Gastroesophageal sphincter (tissue), 4 donors: ENCODE data around the gene TAF10. TPM values are rescaled to one million over a fixed set of nuclear protein-coding genes. Genes with fewer than 3 reads are reported as not detected.

Experiments used
- ATAC-seq: fragments of 150-250 bp; one replicate; pipeline ENCODE4 v1.9.1; 2016; ENCODE audit warnings: mild to moderate bottlenecking, moderate library complexity
- H3K27ac ChIP-seq, 4 donors: fragments of 200-600 bp; sonication (generic) in 3 of 4; 1 replicate in 3 of 4; 2 replicates in 1 of 4; pipeline ENCODE4 v1.5.1; 2016 to 2019
- H3K27me3 ChIP-seq: fragments of 200-600 bp; sonication (generic); one replicate; pipeline ENCODE4 v1.5.1; 2019
- H3K36me3 ChIP-seq, 2 donors: fragments of 200-600 bp; sonication (generic); one replicate each; pipeline ENCODE4 v1.5.1; 2019; ENCODE audit warnings: control low read depth in 1 of 2
- H3K4me1 ChIP-seq, 3 donors: fragments of 200-600 bp; sonication (generic); 1 replicate in 2 of 3; 2 replicates in 1 of 3; pipeline ENCODE4 v1.5.1; 2016 to 2019; ENCODE audit warnings: control low read depth in 2 of 3
- H3K4me3 ChIP-seq, 2 donors: fragments of 200-600 bp; sonication (generic); one replicate each; pipeline ENCODE4 v1.5.1; 2019; ENCODE audit warnings: mild to moderate bottlenecking in 1 of 2, moderate library complexity in 1 of 2
- H3K9me3 ChIP-seq, 3 donors: fragments of 200-600 bp; sonication (generic); one replicate each; pipeline ENCODE4 v1.5.1; 2017 to 2019; ENCODE audit warnings: control low read depth in 2 of 3
- EP300 ChIP-seq: sonication (generic); formaldehyde crosslinking; IDR thresholded peaks from one replicate; pipeline ENCODE4 v1.6.1; 2017; ENCODE audit warnings: antibody characterized with exemption, mild to moderate bottlenecking
- POLR2A ChIP-seq, 2 donors: fragments of 450-650 bp; IDR thresholded peaks; one replicate each; pipeline ENCODE4 v1.6.1; 2017; ENCODE audit warnings: antibody characterized with exemption in 2 of 2, mild to moderate bottlenecking in 2 of 2, moderate library complexity in 1 of 2
- POLR2AphosphoS5 ChIP-seq: sonication (generic); formaldehyde crosslinking; IDR thresholded peaks from one replicate; pipeline ENCODE4 v1.6.1; 2017; ENCODE audit warnings: antibody characterized with exemption
- WGBS, 2 donors: methylation state at CpG; one replicate each; pipeline ENCODE4 v1.1.5; 2018; ENCODE audit warnings: low coverage in 1 of 2; 5-methylcytosine and 5-hydroxymethylcytosine counted together
- total RNA-seq, 4 donors: library from RNA; depleted of rRNA; stranded (reverse); fragments of >200 nt; gene quantifications; one replicate each; pipeline ENCODE4 v1.1.0, GENCODE V29; 2016
- TF ChIP-seq, protein P1 (sequence below), 4 experiments: fragments of 200-600 bp in 2 of 4; fragments of 450-650 bp in 2 of 4; sonication (generic) in 1 of 4; IDR thresholded peaks; one replicate each; pipeline ENCODE4 v1.5.1; 2017 to 2019; ENCODE audit warnings: antibody characterized with exemption in 4 of 4, mild to moderate bottlenecking in 2 of 4, moderate library complexity in 2 of 4

TAF10 gene
- total RNA-seq, result 10 to 100 TPM; 21.7 to 41.1 (median 35.4) TPM

DNA sequence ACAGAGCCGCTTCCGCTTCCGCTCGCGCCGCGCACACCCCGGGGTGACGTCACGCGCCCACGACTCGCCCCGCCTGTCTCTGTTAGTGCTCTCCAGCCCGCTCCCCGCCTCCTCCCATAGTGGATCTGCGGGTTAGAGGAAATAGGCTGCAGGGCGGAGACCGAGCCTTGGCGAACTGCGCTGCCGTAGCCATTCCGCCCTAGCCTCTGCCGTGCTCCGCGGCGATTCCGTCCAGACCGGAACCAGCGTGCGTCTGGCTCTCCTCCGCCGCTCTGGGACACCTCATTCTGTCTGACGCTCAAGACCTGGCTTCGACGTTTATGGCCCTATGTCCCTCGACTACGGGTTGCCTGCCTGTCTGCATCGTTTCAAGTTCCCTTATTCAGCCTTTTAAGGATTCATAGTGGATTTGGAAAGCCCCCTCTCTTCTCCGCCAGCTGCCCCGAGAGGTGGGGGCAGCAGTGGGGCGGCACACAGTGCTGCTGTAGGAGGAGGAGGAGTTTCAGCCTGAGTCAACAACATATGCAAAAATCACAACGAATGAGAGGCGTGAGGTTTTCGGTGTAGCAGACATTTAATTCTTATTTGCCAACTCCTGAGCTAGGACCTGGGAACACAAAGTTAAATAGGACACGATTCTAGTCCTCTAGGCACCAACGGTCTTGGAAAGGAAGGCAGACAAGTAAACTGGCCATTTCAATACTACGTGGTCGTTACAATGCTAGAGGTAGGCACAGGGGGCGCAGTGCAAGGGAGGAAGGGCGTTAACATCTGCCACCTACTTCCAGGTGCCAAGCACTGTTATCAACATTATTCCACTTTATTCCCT is at the start of gene TAF10:
TSS of gene TAF10 (minus strand) at position 4 of the 829 bp plus-strand sequence. CDS start 27 bp downstream, outside the sequence.
- Histone ChIP-seq H3K27ac (peak within 1 kb of the TSS; percentile 92 to 99 (median 98)), H3K4me1 (peaks cover 7 to 64% (median 26%) of the 10 kb centered on the region in 3 donors), H3K36me3 (peaks cover 4 to 68% of the 10 kb centered on the region in 2 donors), H3K27me3 (no peaks in the 10 kb centered on the region), H3K4me3 (peak within 1 kb of the TSS; percentile 63 to 88), H3K9me3 (no peaks in the 10 kb centered on the region)
- TF ChIP-seq POLR2A (IDR thresholded peaks at IDR 0.05) (peak; percentile 94 to 95), POLR2AphosphoS5 (peak; percentile 99), EP300 (no peak)
- TF ChIP-seq, protein P1, sequence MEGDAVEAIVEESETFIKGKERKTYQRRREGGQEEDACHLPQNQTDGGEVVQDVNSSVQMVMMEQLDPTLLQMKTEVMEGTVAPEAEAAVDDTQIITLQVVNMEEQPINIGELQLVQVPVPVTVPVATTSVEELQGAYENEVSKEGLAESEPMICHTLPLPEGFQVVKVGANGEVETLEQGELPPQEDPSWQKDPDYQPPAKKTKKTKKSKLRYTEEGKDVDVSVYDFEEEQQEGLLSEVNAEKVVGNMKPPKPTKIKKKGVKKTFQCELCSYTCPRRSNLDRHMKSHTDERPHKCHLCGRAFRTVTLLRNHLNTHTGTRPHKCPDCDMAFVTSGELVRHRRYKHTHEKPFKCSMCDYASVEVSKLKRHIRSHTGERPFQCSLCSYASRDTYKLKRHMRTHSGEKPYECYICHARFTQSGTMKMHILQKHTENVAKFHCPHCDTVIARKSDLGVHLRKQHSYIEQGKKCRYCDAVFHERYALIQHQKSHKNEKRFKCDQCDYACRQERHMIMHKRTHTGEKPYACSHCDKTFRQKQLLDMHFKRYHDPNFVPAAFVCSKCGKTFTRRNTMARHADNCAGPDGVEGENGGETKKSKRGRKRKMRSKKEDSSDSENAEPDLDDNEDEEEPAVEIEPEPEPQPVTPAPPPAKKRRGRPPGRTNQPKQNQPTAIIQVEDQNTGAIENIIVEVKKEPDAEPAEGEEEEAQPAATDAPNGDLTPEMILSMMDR (IDR thresholded peaks at IDR 0.05), result peak in 3 of 4 experiments; percentile 53 to 77 (median 58)
- peak; percentile 96 for ATAC-seq
- 0 to 1% methylated on average over 6 to 24 of the region's 51 CpGs for WGBS, 2 donors

DNA sequence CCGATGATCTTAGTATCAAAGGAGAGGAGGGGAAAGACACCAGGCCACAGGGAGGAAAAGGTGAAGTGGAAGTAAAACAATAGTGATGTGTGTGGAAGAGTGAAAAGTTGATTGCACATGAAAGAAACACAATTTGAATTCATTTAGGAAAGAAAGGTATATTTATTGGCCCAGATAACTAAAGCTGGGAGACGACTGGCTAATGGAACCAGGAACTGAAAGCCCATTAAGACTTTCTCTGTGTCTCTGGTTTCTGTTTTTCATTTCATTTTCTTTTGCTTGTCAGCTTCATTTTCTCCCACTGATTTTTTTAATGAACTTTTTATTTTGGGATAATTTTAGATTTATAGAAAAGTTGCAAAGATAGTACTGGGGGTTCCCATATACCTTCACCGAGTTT is 48.7 kb upstream of the TAF10 start:
- Histone ChIP-seq H3K4me3 (no peak overlapping the region), H3K27ac (no peak overlapping the region), H3K4me1 (peaks cover 0 to 23% (median 0%) of the 10 kb centered on the region in 3 donors), H3K27me3 (no peaks in the 10 kb centered on the region), H3K36me3 (no peaks in the 10 kb centered on the region), H3K9me3 (no peaks in the 10 kb centered on the region)
- TF ChIP-seq POLR2AphosphoS5 (no peak), POLR2A (IDR thresholded peaks at IDR 0.05) (no peak), EP300 (no peak)
- TF ChIP-seq, protein P1 (IDR thresholded peaks at IDR 0.05), result no peak
- 89 to 96% methylated on average over 3 of the region's 3 CpGs for WGBS, 2 donors
- no peak for ATAC-seq

DNA sequence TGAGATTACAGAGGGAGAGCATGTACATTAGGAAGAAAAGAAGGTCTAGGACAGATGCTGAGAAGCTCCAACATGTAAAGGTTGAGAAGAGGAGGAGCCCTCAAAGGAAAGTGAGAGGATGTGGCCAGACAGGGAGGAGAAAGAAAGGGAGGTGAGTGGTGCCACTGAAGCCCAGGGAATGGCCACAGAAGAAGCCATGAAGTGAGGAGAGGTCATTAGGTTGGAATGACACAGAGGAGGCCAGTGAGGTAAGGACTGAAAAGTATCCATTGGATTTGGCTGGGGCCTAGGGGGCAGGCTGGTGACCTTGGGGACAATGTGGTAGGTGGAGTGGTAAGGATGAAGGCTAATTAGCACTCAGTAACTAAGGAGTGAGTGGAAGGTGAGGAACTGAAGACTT is 46.6 kb upstream of the TAF10 start:
- Histone ChIP-seq H3K4me1 (peaks cover 0 to 32% (median 3%) of the 10 kb centered on the region in 3 donors), H3K9me3 (no peaks in the 10 kb centered on the region), H3K36me3 (no peaks in the 10 kb centered on the region), H3K4me3 (no peak overlapping the region), H3K27me3 (no peaks in the 10 kb centered on the region), H3K27ac (no peak overlapping the region)
- ATAC-seq, result no peak
- TF ChIP-seq POLR2A (IDR thresholded peaks at IDR 0.05), result no peak
- TF ChIP-seq EP300, result no peak
- TF ChIP-seq, protein P1 (IDR thresholded peaks at IDR 0.05), result no peak
- no peak for TF ChIP-seq POLR2AphosphoS5

DNA sequence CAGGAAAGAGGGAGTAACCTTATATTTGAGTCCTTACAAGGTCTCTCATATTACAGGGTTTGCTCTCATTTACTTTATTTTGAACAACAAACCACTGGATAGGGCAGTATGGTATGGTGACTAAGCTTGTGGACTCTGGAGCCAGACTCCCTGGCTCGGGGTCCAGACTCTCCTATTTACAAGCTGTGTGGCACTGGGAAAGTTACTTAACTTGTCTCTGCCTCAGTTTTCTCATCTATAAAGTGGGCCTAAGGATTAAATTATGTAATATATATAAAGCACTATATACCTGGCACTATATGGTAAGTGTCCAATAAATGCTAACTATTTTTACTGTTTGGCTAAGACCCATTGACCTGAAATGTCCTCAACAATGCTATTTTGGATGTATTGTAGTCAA is 45.3 kb upstream of the TAF10 start:
- H3K9me3 ChIP-seq, result no peaks in the 10 kb centered on the region
- H3K27ac ChIP-seq, result no peak overlapping the region
- 71 to 79% methylated on average over 1 of the region's 1 CpG for WGBS, 2 donors

More for the DNA sequence above, 45.3 kb upstream of the TAF10 start:
- H3K4me1 ChIP-seq, result peaks cover 0 to 45% (median 3%) of the 10 kb centered on the region in 3 donors
- no peak for ATAC-seq
- no peak overlapping the region for H3K4me3 ChIP-seq
- no peaks in the 10 kb centered on the region for H3K27me3 ChIP-seq
- TF ChIP-seq EP300, result no peak
- TF ChIP-seq, protein P1 (IDR thresholded peaks at IDR 0.05), result no peak
- TF ChIP-seq POLR2AphosphoS5, result no peak
- TF ChIP-seq POLR2A (IDR thresholded peaks at IDR 0.05), result no peak
- H3K36me3 ChIP-seq, result no peaks in the 10 kb centered on the region
